Peyer's patch (tissue), 4 donors: ENCODE results near the gene HGD.

Experiments
- POLR2A ChIP-seq, 2 donors: fragments of 450-650 bp; IDR thresholded peaks; one replicate each; pipeline ENCODE4 v1.5.1; 2017; ENCODE audit warnings: antibody characterized with exemption in 2 of 2, mild to moderate bottlenecking in 2 of 2, moderate library complexity in 2 of 2
- TF ChIP-seq, protein P1 (sequence below), 6 experiments: fragments of 450-650 bp in 4 of 6; fragments of 200-600 bp in 2 of 6; sonication (generic) in 1 of 6; IDR thresholded peaks; one replicate each; pipeline ENCODE4 v1.5.1; 2017 to 2019; ENCODE audit warnings: antibody characterized with exemption in 6 of 6, mild to moderate bottlenecking in 3 of 6, moderate library complexity in 1 of 6

DNA sequence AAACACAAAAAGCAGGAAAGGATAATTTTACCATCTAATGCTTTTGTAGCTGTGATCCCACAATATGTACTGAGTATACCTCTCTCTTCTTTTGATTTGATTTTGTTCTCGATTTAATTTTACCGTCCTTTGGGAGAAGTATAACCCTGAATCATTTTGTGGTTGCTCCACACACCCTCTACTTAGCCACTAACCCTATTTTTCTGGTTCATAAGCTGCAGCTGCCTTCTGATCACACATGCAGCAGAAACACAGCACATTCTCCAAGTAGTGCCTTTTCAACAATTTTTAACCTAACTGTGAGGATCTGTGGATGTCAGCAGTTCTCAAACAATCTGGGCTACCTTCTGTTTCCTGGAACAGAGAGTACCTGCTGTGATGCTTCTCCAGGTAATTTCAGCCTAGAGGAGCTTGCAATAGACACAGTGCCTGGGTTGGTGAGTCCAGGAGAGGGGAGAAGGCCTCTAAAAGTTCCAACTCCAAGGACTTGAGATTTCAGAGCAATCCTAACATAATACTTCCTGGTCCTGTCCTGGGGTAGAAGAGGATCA is 40.3 kb downstream of the HGD start:
- no peak for TF ChIP-seq POLR2A (IDR thresholded peaks at IDR 0.05)
- TF ChIP-seq, protein P1, sequence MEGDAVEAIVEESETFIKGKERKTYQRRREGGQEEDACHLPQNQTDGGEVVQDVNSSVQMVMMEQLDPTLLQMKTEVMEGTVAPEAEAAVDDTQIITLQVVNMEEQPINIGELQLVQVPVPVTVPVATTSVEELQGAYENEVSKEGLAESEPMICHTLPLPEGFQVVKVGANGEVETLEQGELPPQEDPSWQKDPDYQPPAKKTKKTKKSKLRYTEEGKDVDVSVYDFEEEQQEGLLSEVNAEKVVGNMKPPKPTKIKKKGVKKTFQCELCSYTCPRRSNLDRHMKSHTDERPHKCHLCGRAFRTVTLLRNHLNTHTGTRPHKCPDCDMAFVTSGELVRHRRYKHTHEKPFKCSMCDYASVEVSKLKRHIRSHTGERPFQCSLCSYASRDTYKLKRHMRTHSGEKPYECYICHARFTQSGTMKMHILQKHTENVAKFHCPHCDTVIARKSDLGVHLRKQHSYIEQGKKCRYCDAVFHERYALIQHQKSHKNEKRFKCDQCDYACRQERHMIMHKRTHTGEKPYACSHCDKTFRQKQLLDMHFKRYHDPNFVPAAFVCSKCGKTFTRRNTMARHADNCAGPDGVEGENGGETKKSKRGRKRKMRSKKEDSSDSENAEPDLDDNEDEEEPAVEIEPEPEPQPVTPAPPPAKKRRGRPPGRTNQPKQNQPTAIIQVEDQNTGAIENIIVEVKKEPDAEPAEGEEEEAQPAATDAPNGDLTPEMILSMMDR (IDR thresholded peaks at IDR 0.05): no peak
